ENCODE measurements around the gene CADPS.

GRCh38 chr3:62688812-62689211, 186.4 kb downstream of the CADPS start:
- TF ChIP-seq CTCF (IDR thresholded peaks at IDR 0.05) (no peak), ZFX (IDR thresholded peaks at IDR 0.05; ENCODE audit: borderline replicate concordance) (no peak)

All from 22Rv1 (cell line).